ENCODE results near the gene EYS. TPM values are rescaled to one million over a fixed set of nuclear protein-coding genes. Genes with fewer than 3 reads are reported as not detected.

The EYS gene
- total RNA-seq, 2 donors from 2014 or later, result not detected

GRCh38 chr6:64010010-64010409, 1697.0 kb downstream of the EYS start:
- H3K4me1 ChIP-seq (ENCODE audit: control insufficient read depth in 1 of 2, low read depth in 2 of 2), result no peaks in the 10 kb centered on the region
- ATAC-seq (ENCODE audit: insufficient number of reproducible peaks, low FRiP score, low read depth), result no peak
- no peak for DNase-seq (ENCODE audit: low spot score)
- no peaks in the 10 kb centered on the region for H3K36me3 ChIP-seq
- H3K27ac ChIP-seq, result no peak overlapping the region
- no peaks in the 10 kb centered on the region for H3K9me3 ChIP-seq
- H3K27me3 ChIP-seq (replicated peaks; ENCODE audit: insufficient read depth), result no peaks in the 10 kb centered on the region
- H3K4me3 ChIP-seq, result no peak overlapping the region
- TF ChIP-seq CTCF (IDR thresholded peaks at IDR 0.05), result no peak

- Histone ChIP-seq H3K9me3 (no peaks in the 10 kb centered on the region), H3K36me3 (no peaks in the 10 kb centered on the region), H3K4me3 (no peak overlapping the region), H3K4me1 (ENCODE audit: control insufficient read depth in 1 of 2, low read depth in 2 of 2) (no peaks in the 10 kb centered on the region), H3K27ac (no peak overlapping the region), H3K27me3 (replicated peaks; ENCODE audit: insufficient read depth) (no peaks in the 10 kb centered on the region)
- ATAC-seq (ENCODE audit: insufficient number of reproducible peaks, low FRiP score, low read depth), result no peak
- DNase-seq (ENCODE audit: low spot score), result no peak
- TF ChIP-seq CTCF (IDR thresholded peaks at IDR 0.05), result no peak
Measured at GRCh38 chr6:64006246-64006645, 1700.8 kb downstream of the EYS start.

GRCh38 chr6:64000818-64001491, 1706.1 kb downstream of the EYS start:
- DNase-seq (ENCODE audit: low spot score), result no peak

GRCh38 chr6:63999613-64000012, 1707.4 kb downstream of the EYS start:
- ATAC-seq (ENCODE audit: insufficient number of reproducible peaks, low FRiP score, low read depth), result no peak
- no peak overlapping the region for H3K27ac ChIP-seq
- no peaks in the 10 kb centered on the region for H3K27me3 ChIP-seq (replicated peaks; ENCODE audit: insufficient read depth)
- DNase-seq (ENCODE audit: low spot score), result no peak
- no peak for TF ChIP-seq CTCF (IDR thresholded peaks at IDR 0.05)
- no peak overlapping the region for H3K4me3 ChIP-seq
- no peaks in the 10 kb centered on the region for H3K9me3 ChIP-seq
- no peaks in the 10 kb centered on the region for H3K36me3 ChIP-seq
- H3K4me1 ChIP-seq (ENCODE audit: control insufficient read depth in 1 of 2, low read depth in 2 of 2), result no peaks in the 10 kb centered on the region

More at GRCh38 chr6:64000818-64001491, 1706.1 kb downstream of the EYS start:
- H3K4me3 ChIP-seq, result no peak overlapping the region
- ATAC-seq (ENCODE audit: insufficient number of reproducible peaks, low FRiP score, low read depth), result no peak
- H3K27ac ChIP-seq, result no peak overlapping the region
- no peaks in the 10 kb centered on the region for H3K36me3 ChIP-seq
- H3K9me3 ChIP-seq, result no peaks in the 10 kb centered on the region
- H3K4me1 ChIP-seq (ENCODE audit: control insufficient read depth in 1 of 2, low read depth in 2 of 2), result no peaks in the 10 kb centered on the region
- no peak for TF ChIP-seq CTCF (IDR thresholded peaks at IDR 0.05)
- H3K27me3 ChIP-seq (replicated peaks; ENCODE audit: insufficient read depth), result no peaks in the 10 kb centered on the region

GRCh38 chr6:63998991-63999390, 1708.0 kb downstream of the EYS start:
- no peak for ATAC-seq (ENCODE audit: insufficient number of reproducible peaks, low FRiP score, low read depth)
- H3K4me3 ChIP-seq, result no peak overlapping the region
- H3K36me3 ChIP-seq, result no peaks in the 10 kb centered on the region

More at GRCh38 chr6:63998991-63999390, 1708.0 kb downstream of the EYS start:
- no peak for DNase-seq (ENCODE audit: low spot score)
- TF ChIP-seq CTCF (IDR thresholded peaks at IDR 0.05), result no peak
- no peaks in the 10 kb centered on the region for H3K9me3 ChIP-seq
- H3K27ac ChIP-seq, result no peak overlapping the region
- no peaks in the 10 kb centered on the region for H3K4me1 ChIP-seq (ENCODE audit: control insufficient read depth in 1 of 2, low read depth in 2 of 2)
- no peaks in the 10 kb centered on the region for H3K27me3 ChIP-seq (replicated peaks; ENCODE audit: insufficient read depth)

Data from thoracic aorta (tissue), 2 donors.